ENCODE data around the gene SF3B2. TPM values are rescaled to one million over a fixed set of nuclear protein-coding genes. Genes with fewer than 3 reads are reported as not detected.

The SF3B2 gene
- total and polyA plus RNA-seq, 4 experiments from 2014 or later: 74.4 to 240 (median 183) TPM

- Mint-ChIP-seq H3K36me3 (no peaks in the 10 kb centered on the region), H3K9me3 (no peaks in the 10 kb centered on the region), H3K27ac (peak overlapping the region in 2 of 7 donors; percentile 9 to 67), H3K27me3 (peaks cover 0 to 2% of the 10 kb centered on the region in 2 donors), H3K4me1 (peaks cover 5 to 16% (median 9%) of the 10 kb centered on the region in 4 donors), H3K4me3 (peak overlapping the region in 2 of 8 donors; percentile 32 to 55)
- no peaks in the 10 kb centered on the region for H3K36me3 ChIP-seq (ENCODE audit: insufficient read depth, low read length)
- H3K9me3 ChIP-seq (ENCODE audit: control insufficient read depth in 1 of 2, low read length in 2 of 2): no peaks in the 10 kb centered on the region
- CTCF ChIA-PET (ENCODE audit: partially characterized antibody): interaction anchor here (0.6 to 4.7 kb wide), 37 partner anchors 8 to 677 kb away, joined by 3 to 39 read pairs (median 4); partner anchors contain the start of genes CATSPER1, CST6, KAT5 and PACS1
- DNase-seq: peak in 1 of 5 donors; percentile 66
- no peaks in the 10 kb centered on the region for H3K27me3 ChIP-seq (ENCODE audit: insufficient read depth, low read length)
- intact Hi-C loops (cut with micrococcal nuclease): loop anchor here (1.0 kb wide), 1 partner anchor 90 kb away; no protein-coding TSS in a partner anchor
- H3K4me1 ChIP-seq (ENCODE audit: insufficient read depth, low read length): peaks cover 12% of the 10 kb centered on the region
- no peak overlapping the region for H3K4me3 ChIP-seq (ENCODE audit: low read length in 2 of 2)
- no peak overlapping the region for H3K27ac ChIP-seq (ENCODE audit: low read depth, low read length)
- POLR2A ChIA-PET (ENCODE audit: partially characterized antibody): interaction anchor here (0.9 to 1.5 kb wide), 8 partner anchors 8 to 333 kb away, joined by 3 to 7 read pairs (median 4); partner anchors contain the start of genes CCDC85B and SF3B2
Observed at GRCh38 chr11:66044757-66045156, 7.4 kb upstream of the SF3B2 start.

- H3K27ac ChIP-seq (ENCODE audit: low read depth, low read length): no peak overlapping the region
- H3K4me3 ChIP-seq (ENCODE audit: low read length in 2 of 2): no peak overlapping the region
- H3K9me3 ChIP-seq (ENCODE audit: control insufficient read depth in 1 of 2, low read length in 2 of 2): no peaks in the 10 kb centered on the region
- no peaks in the 10 kb centered on the region for H3K9me3 Mint-ChIP-seq
- no peaks in the 10 kb centered on the region for H3K36me3 Mint-ChIP-seq
- peaks cover 0 to 2% of the 10 kb centered on the region in 2 donors for H3K27me3 Mint-ChIP-seq
- peak overlapping the region in 2 of 7 donors; percentile 9 to 67 for H3K27ac Mint-ChIP-seq
- no peaks in the 10 kb centered on the region for H3K36me3 ChIP-seq (ENCODE audit: insufficient read depth, low read length)
- CTCF ChIA-PET (ENCODE audit: partially characterized antibody): interaction anchor here (0.6 to 4.7 kb wide), 38 partner anchors 8 to 678 kb away, joined by 3 to 39 read pairs (median 4); partner anchors contain the start of genes BANF1, CATSPER1, CST6 and KAT5
- POLR2A ChIA-PET (ENCODE audit: partially characterized antibody): interaction anchor here (0.9 to 1.5 kb wide), 8 partner anchors 9 to 334 kb away, joined by 3 to 7 read pairs (median 4); partner anchors contain the start of gene CCDC85B
- peaks cover 12% of the 10 kb centered on the region for H3K4me1 ChIP-seq (ENCODE audit: insufficient read depth, low read length)
- intact Hi-C loops (cut with micrococcal nuclease): loop anchor here (1.0 kb wide), 1 partner anchor 89 kb away; no protein-coding TSS in a partner anchor
- H3K4me3 Mint-ChIP-seq: peak overlapping the region in 2 of 8 donors; percentile 32 to 55
- peaks cover 5 to 16% (median 9%) of the 10 kb centered on the region in 4 donors for H3K4me1 Mint-ChIP-seq
- DNase-seq: peak; percentile 78 to 86 (median 81)
- no peaks in the 10 kb centered on the region for H3K27me3 ChIP-seq (ENCODE audit: insufficient read depth, low read length)
Observed at GRCh38 chr11:66045177-66045639, 7.0 kb upstream of the SF3B2 start.

GRCh38 chr11:66046901-66047300 is 5.3 kb upstream of the SF3B2 start:
- H3K36me3 ChIP-seq (ENCODE audit: insufficient read depth, low read length): no peaks in the 10 kb centered on the region
- POLR2A ChIA-PET (ENCODE audit: partially characterized antibody): no interaction called here

GRCh38 chr11:66047541-66048365 is 4.4 kb upstream of the SF3B2 start:
- Histone ChIP-seq H3K27me3 (ENCODE audit: insufficient read depth, low read length) (no peaks in the 10 kb centered on the region), H3K36me3 (ENCODE audit: insufficient read depth, low read length) (no peaks in the 10 kb centered on the region), H3K4me1 (ENCODE audit: insufficient read depth, low read length) (peaks cover 23% of the 10 kb centered on the region), H3K9me3 (ENCODE audit: control insufficient read depth in 1 of 2, low read length in 2 of 2) (no peaks in the 10 kb centered on the region), H3K27ac (ENCODE audit: low read depth, low read length) (no peak overlapping the region), H3K4me3 (ENCODE audit: low read length in 2 of 2) (no peak overlapping the region)
- Mint-ChIP-seq H3K27me3 (peaks cover 0 to 1% of the 10 kb centered on the region in 2 donors), H3K36me3 (peaks cover 5 to 8% of the 10 kb centered on the region in 2 donors), H3K27ac (no peak overlapping the region), H3K4me1 (peaks cover 13 to 36% (median 24%) of the 10 kb centered on the region in 4 donors), H3K4me3 (peak overlapping the region in 1 of 8 donors; percentile 18), H3K9me3 (no peaks in the 10 kb centered on the region)
- no peak for DNase-seq
- ChIA-PET CTCF (ENCODE audit: partially characterized antibody) (interaction anchor here (0.9 to 1.7 kb wide), 6 partner anchors 10 to 71 kb away, joined by 3 to 5 read pairs (median 3); no protein-coding TSS in a partner anchor), POLR2A (ENCODE audit: partially characterized antibody) (no interaction called here)
- intact Hi-C loops (cut with micrococcal nuclease): no loop called here

More at GRCh38 chr11:66046901-66047300, 5.3 kb upstream of the SF3B2 start:
- Mint-ChIP-seq H3K36me3 (no peaks in the 10 kb centered on the region), H3K27ac (no peak overlapping the region), H3K9me3 (no peaks in the 10 kb centered on the region), H3K4me1 (peaks cover 10 to 28% (median 17%) of the 10 kb centered on the region in 4 donors), H3K27me3 (peaks cover 0 to 1% of the 10 kb centered on the region in 2 donors), H3K4me3 (no peak overlapping the region)
- no peaks in the 10 kb centered on the region for H3K27me3 ChIP-seq (ENCODE audit: insufficient read depth, low read length)
- no peak overlapping the region for H3K27ac ChIP-seq (ENCODE audit: low read depth, low read length)
- no peaks in the 10 kb centered on the region for H3K9me3 ChIP-seq (ENCODE audit: control insufficient read depth in 1 of 2, low read length in 2 of 2)
- H3K4me1 ChIP-seq (ENCODE audit: insufficient read depth, low read length): peaks cover 21% of the 10 kb centered on the region
- no peak overlapping the region for H3K4me3 ChIP-seq (ENCODE audit: low read length in 2 of 2)
- CTCF ChIA-PET (ENCODE audit: partially characterized antibody): interaction anchor here (1.2 to 4.7 kb wide), 7 partner anchors 23 to 336 kb away, joined by 3 to 39 read pairs (median 4); partner anchors contain the start of genes KAT5 and PACS1
- DNase-seq: no peak
- intact Hi-C loops (cut with micrococcal nuclease): no loop called here

- DNase-seq: no peak
Observed at GRCh38 chr11:66048547-66049323, 3.4 kb upstream of the SF3B2 start, which contains the start of gene GAL3ST3. Gene GAL3ST3, minus strand, starts transcription at chr11:66049161. Its CDS starts 3,746 bp downstream, at chr11:66045415.

GRCh38 chr11:66050581-66051231 is 1.5 kb upstream of the SF3B2 start:
- Mint-ChIP-seq H3K36me3 (peaks cover 26 to 27% of the 10 kb centered on the region in 2 donors), H3K27ac (peak overlapping the region; percentile 93 to 99 (median 98)), H3K9me3 (no peaks in the 10 kb centered on the region), H3K27me3 (peaks cover 0 to 1% of the 10 kb centered on the region in 2 donors), H3K4me1 (peaks cover 12 to 40% (median 26%) of the 10 kb centered on the region in 4 donors), H3K4me3 (peak overlapping the region; percentile 39 to 100 (median 90))
- intact Hi-C loops (cut with micrococcal nuclease): no loop called here
- H3K4me1 ChIP-seq (ENCODE audit: insufficient read depth, low read length): peaks cover 23% of the 10 kb centered on the region
- no peak overlapping the region for H3K4me3 ChIP-seq (ENCODE audit: low read length in 2 of 2)
- POLR2A ChIA-PET (ENCODE audit: partially characterized antibody): interaction anchor here (0.7 to 8.0 kb wide), 8 partner anchors 19 to 463 kb away, joined by 3 to 66 read pairs (median 12); partner anchors contain the start of genes BANF1, EIF1AD, MUS81 and PACS1
- no peaks in the 10 kb centered on the region for H3K9me3 ChIP-seq (ENCODE audit: control insufficient read depth in 1 of 2, low read length in 2 of 2)
- CTCF ChIA-PET (ENCODE audit: partially characterized antibody): interaction anchor here (0.5 to 6.7 kb wide), 5 partner anchors 9 to 463 kb away, joined by 3 to 104 read pairs (median 11); no protein-coding TSS in a partner anchor
- no peaks in the 10 kb centered on the region for H3K27me3 ChIP-seq (ENCODE audit: insufficient read depth, low read length)
- H3K27ac ChIP-seq (ENCODE audit: low read depth, low read length): peak overlapping the region; percentile 81
- peaks cover 17% of the 10 kb centered on the region for H3K36me3 ChIP-seq (ENCODE audit: insufficient read depth, low read length)
- DNase-seq: no peak

More at GRCh38 chr11:66048547-66049323, 3.4 kb upstream of the SF3B2 start, which contains the start of gene GAL3ST3:
- no peaks in the 10 kb centered on the region for H3K27me3 ChIP-seq (ENCODE audit: insufficient read depth, low read length)
- peak within 1 kb of the TSS in 4 of 8 donors; percentile 20 to 36 (median 30) for H3K4me3 Mint-ChIP-seq
- H3K4me1 ChIP-seq (ENCODE audit: insufficient read depth, low read length): peaks cover 33% of the 10 kb centered on the region
- no peak within 1 kb of the TSS for H3K4me3 ChIP-seq (ENCODE audit: low read length in 2 of 2)
- no peaks in the 10 kb centered on the region for H3K9me3 Mint-ChIP-seq
- no peaks in the 10 kb centered on the region for H3K9me3 ChIP-seq (ENCODE audit: control insufficient read depth in 1 of 2, low read length in 2 of 2)
- H3K36me3 ChIP-seq (ENCODE audit: insufficient read depth, low read length): peaks cover 5% of the 10 kb centered on the region
- intact Hi-C loops (cut with micrococcal nuclease): no loop called here
- H3K27me3 Mint-ChIP-seq: peaks cover 0 to 1% of the 10 kb centered on the region in 2 donors
- H3K27ac Mint-ChIP-seq: peak within 1 kb of the TSS in 2 of 7 donors; percentile 64 to 70
- CTCF ChIA-PET (ENCODE audit: partially characterized antibody): interaction anchor here (1.0 to 1.7 kb wide), 5 partner anchors 19 to 160 kb away, joined by 3 to 5 read pairs (median 3); partner anchors contain the start of gene FIBP
- POLR2A ChIA-PET (ENCODE audit: partially characterized antibody): interaction anchor here (8.0 kb wide), 1 partner anchor 21 kb away, joined by 66 read pairs; the partner anchor contains the start of gene PACS1
- no peak within 1 kb of the TSS for H3K27ac ChIP-seq (ENCODE audit: low read depth, low read length)
- peaks cover 18 to 45% (median 30%) of the 10 kb centered on the region in 4 donors for H3K4me1 Mint-ChIP-seq
- H3K36me3 Mint-ChIP-seq: peaks cover 12 to 13% of the 10 kb centered on the region in 2 donors

Measured in CD4-positive, alpha-beta memory T cell (primary cell).